ENCODE data around the gene INF2.
A peak's percentile ranks its signal among the peaks of the same experiment; 100 is the strongest.

INF2 gene

GRCh38 chr14:104705340-104706047, 16.1 kb downstream of the INF2 start:
- no peak for TF ChIP-seq CTCF (conservative IDR thresholded peaks at IDR 0.05; ENCODE audit: control insufficient read depth, insufficient read depth, low read depth, low read length)
- no peak overlapping the region for H3K4me3 ChIP-seq (ENCODE audit: control insufficient read depth, low read depth, low read length)
- peak; percentile 43 for DNase-seq (ENCODE audit: low read depth)

GRCh38 chr14:104706733-104707607, 17.6 kb downstream of the INF2 start:
- no peak for DNase-seq (ENCODE audit: low read depth)
- no peak for TF ChIP-seq CTCF (conservative IDR thresholded peaks at IDR 0.05; ENCODE audit: control insufficient read depth, insufficient read depth, low read depth, low read length)

GRCh38 chr14:104707608-104708595, 18.5 kb downstream of the INF2 start:
- no peak for DNase-seq (ENCODE audit: low read depth)
- TF ChIP-seq CTCF (conservative IDR thresholded peaks at IDR 0.05; ENCODE audit: control insufficient read depth, insufficient read depth, low read depth, low read length), result no peak
- H3K4me3 ChIP-seq (ENCODE audit: control insufficient read depth, low read depth, low read length), result no peak overlapping the region

More at GRCh38 chr14:104706733-104707607, 17.6 kb downstream of the INF2 start:
- no peak overlapping the region for H3K4me3 ChIP-seq (ENCODE audit: control insufficient read depth, low read depth, low read length)

- H3K4me3 ChIP-seq (ENCODE audit: control insufficient read depth, low read depth, low read length), result no peak overlapping the region
- DNase-seq (ENCODE audit: low read depth), result peak; percentile 58
- TF ChIP-seq CTCF (conservative IDR thresholded peaks at IDR 0.05; ENCODE audit: control insufficient read depth, insufficient read depth, low read depth, low read length), result peak; percentile 92
These were observed 19.3 kb downstream of the INF2 start for GRCh38 chr14:104708606-104709268.

GRCh38 chr14:104709387-104710039, 20.1 kb downstream of the INF2 start:
- no peak for DNase-seq (ENCODE audit: low read depth)
- TF ChIP-seq CTCF (conservative IDR thresholded peaks at IDR 0.05; ENCODE audit: control insufficient read depth, insufficient read depth, low read depth, low read length), result no peak
- H3K4me3 ChIP-seq (ENCODE audit: control insufficient read depth, low read depth, low read length), result no peak overlapping the region

Measured in fibroblast of mammary gland (primary cell).